GM18508 (cell line): ENCODE results near the gene ARL15.
"Not testable (repeated sequence)": the region's sequence is repeated elsewhere in the genome, so short reads cannot be mapped to it uniquely, and the experiment has no call there.

Experiments used
- ATAC-seq: cut with Tn5 transposase; IDR thresholded peaks from one replicate; pipeline ENCODE4 v1.9.1; 2021; ENCODE audit warnings: moderate number of reproducible peaks; ENCODE audit not compliant: insufficient read depth, unreplicated experiment

ARL15 gene

DNA sequence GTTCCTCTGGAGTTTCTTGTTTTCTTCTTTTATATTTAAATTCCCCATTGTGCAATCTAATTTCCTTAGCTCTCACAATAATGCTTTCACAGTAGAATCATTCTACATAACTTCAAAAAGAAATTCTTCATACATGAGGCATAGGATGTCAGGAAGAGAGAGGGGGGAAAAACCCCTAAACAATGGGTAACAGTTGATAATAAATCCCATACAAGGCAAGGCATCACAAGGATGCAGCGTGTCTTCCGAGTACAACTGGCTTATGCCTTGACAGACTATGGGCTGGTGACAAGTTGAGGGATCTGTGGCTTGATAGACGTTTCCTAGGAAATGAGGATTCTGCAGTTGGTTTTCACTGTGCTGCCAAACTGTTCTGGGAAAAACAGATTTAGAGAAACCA is 247.4 kb downstream of the ARL15 start:
- no peak for ATAC-seq

DNA sequence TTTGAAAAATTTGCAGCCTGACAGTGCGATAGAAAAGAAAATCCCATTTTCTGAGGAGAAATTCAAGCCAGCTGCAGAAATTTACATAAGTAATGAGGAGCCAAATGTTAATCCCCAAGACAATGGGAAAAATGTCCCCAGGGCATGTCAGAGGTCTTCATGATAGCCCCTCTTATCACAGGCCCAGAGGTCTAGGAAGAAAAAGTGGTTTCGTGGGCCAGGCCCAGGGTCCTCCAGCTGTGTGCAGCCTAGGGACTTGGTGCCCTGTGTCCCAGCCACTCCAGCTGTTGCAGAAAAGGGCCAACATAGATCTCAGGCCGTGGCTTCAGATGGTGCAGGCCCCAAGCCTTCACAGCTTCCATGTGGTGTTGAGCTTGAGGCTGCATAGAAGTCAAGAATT is 249.5 kb downstream of the ARL15 start:
- not testable (repeated sequence) for ATAC-seq

DNA sequence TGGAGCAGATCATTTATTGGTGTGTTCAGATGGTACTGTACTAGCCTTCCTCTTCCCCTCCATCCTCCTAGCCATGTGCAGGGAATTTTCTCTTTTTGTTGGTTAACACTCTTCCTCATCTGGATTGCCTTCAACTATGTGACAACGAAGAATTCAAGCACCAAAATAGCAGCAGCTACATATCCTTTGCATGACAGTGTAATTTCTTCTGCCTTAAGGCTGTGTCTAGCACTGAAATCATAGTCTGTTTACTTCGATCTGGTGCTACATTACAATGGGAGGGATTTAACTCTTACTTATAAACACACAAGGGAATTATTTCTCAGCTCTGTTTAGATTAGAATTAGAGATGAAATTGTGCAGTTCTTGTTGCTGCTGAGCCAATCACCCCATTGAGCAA is 260.4 kb downstream of the ARL15 start:
- no peak for ATAC-seq

DNA sequence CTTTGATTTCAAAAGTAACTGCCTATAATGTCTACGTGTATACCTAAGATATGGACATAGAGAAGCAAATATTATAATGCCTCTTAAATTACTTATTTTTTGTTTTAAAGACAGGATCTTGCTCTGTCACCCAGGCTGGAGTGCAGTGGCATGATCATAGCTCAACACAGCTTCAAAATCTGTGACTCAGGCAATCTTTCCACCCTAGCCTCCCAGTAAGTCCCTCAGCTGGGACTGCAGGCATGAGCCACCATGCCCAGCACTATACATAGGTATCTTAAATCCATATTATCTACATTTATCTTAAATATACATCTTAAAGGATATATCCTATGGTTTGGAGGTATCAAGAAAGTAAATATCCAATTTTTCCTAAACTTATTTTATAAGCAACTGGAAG is 261.2 kb downstream of the ARL15 start:
- ATAC-seq, result no peak

DNA sequence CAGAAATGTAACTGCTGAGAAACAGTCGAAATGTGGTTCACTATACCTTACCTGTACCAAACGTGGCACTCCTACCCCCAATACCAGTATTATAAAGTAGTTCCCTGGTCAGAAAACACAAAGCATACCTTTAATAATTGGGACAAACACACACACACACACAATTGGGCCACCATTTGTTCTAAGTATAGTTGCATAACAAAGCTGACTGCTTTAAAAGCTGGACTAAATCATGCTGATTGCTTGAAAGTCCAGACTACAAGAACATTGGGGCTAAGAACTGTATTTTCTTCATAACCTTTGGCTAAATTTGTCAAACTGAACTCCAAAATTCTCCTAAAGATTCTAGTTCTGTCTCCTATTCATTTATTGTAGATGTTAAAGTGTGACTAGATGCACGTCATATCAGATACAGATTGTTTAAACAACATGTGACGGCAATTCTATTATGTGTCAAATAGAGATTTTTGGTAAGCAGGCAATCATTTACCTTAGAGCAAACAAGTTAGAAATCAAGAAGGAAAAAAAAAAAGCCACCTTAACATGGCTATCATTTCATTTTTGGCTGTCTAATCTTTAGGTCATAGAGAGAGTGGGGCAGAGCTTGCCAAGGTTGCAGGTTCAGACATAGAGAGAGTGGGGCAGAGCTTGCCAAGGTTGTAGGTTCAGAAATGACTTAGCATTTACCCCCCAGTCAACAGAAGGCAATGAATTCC is 265.1 kb downstream of the ARL15 start:
- no peak for ATAC-seq

DNA sequence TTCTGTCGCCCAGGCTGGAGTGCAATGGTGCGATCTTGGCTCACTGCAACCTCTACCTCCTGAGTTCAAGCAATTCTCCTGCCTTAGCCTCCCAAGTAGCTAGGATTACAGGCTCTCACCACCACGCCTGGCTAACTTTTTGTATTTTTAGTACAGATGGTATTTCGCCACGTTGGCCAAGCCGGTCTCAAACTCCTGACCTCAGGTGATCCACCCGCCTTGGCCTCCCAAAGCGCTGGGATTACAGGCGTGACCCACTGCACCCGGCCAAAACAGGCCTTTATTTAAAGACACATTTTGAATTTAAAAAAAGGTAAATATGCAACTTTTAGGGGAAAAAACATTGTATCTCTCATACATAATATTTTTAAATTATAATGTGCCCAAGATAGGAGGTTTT is 266.1 kb downstream of the ARL15 start:
- ATAC-seq, result not testable (repeated sequence)

DNA sequence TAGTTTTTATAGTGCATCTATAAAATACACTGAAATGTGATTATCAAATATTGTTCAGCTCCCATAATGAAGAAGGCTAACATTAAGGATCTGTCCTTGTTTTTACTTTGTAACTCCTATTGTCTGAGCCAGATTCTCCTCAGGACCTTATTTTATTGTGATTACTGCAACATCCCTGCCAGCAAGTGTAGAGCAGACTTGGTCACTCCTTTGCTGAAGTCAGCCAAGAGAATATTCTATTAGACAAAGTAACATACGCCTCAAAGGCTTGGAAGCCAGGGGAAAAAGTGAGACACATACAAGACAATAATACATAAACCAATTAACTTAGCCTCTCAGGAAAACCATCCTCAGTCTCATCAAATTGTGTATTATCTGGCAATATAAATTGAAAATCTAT is 269.6 kb downstream of the ARL15 start:
- ATAC-seq, result no peak

DNA sequence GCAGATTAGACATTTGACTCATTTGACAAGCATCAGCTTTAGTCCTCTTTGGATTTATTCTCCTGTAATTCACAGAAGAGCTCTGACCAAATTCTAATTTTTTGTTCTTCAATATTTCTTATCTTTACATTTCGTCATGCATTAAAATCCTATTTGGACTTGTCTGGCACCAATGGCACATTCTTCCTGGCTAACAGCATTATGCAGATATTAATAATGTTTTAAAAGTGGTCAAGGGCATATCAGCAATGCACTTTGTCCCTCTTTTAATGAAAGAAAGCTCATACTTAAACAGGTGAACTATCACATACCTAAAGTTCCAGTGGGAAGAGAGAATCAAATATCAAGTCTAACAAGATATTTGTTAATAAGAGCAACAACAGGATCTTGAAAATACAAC is 270.4 kb downstream of the ARL15 start:
- ATAC-seq, result no peak

DNA sequence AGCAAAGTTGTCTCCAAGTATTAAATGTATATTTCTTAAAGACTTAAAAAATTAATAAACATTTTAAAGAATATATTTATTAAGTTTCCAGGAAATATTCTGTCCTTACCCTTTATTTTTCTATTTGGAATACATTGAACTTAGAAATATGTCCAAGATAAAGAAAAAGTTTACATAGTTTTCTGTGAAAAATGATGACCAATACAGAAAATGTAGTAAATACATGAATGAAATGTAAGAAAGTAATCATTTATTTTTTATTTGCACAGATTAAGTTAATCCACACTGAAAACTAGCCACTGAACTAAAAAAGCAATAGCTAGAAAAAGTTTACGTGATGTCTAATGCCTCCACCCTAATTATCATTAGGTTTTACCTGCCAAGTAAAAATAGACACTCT is 273.2 kb downstream of the ARL15 start:
- no peak for ATAC-seq

DNA sequence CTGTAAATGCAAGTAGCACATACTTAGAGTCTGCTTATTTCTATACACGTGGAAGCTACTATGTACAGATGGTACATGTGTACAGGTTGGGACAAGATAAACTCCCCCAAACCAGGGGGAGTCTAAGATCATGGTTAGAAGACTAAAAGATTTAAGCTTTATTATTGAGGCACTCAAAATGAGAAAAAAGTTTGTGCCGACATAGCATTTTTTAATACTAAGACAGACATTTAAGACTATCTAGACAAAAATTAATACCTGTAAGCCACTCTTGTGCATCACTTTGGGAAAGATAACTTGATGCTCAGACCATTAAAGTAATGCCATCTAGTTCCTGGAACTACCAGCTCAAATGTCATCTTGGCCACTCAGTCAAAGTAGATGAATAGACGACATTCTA is 279.4 kb downstream of the ARL15 start:
- ATAC-seq, result no peak

DNA sequence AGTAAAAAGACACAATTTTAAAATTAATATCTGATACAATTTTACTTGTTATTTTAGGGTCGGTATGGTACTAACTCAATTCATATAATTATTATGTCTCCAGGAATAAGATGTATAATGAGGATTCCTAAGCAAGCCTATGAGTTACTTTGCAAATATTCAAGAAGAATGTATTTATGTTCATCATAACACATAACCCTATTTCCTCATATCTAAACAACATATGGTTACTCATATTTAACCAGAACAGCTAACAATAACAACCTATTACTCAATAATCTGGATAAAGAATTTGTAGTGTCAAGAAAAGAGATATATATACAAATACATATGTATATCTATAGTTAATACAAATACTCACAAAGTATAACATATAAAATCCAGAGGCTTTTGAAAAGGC is 285.9 kb downstream of the ARL15 start:
- ATAC-seq, result no peak

DNA sequence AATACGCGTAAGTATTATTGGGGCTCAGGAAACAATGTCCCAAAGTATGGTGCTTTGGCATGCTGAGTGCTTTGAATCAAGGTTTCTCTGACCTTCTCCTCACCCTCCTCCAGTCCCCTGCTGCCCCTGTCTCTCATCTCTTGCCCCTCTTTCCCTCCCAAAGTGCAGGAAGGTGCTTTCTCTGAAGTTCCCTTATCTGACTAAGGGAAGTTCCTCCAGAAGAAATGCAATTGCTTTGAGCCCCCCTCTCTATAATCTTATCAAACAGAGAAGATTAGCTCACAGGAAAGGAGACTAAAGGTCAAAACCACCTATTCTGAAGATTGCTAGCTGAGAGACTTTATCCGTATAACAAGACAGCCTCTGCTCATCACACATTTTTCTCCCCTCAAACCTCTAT is 288.1 kb downstream of the ARL15 start:
- ATAC-seq, result no peak

DNA sequence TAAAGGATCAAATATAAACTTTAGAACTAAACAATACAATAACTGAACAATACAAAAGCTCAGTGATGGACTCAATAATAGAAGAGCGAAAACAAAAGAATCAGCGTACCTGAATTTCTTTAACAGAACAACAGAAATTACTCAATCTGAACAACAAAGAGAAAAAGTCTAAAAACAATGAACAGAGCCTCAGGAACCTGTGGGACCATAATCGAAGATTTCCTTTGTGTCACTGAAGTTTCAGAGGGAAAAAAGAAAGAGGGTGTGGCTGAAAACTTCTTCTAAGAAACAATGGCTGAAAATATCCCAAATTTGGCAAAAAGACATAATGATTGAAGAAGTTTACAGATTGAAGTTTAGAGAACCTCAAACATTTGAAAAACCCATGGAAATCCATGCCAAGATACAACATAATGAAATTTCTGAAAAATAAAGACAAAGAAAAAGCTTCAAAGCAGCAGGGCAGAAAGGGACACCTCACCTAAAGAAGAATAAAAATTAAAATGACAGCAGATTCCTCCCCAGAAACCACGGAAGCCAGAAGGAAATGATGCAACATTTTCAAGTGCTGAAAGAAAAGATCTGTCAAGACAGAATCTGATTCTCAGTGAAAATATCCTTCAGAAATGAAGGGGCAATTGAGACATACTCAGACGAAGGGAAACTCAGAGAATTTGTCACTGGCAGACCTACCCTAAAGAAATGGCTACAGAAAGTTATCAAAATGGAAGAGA is 288.8 kb downstream of the ARL15 start:
- no peak for ATAC-seq

DNA sequence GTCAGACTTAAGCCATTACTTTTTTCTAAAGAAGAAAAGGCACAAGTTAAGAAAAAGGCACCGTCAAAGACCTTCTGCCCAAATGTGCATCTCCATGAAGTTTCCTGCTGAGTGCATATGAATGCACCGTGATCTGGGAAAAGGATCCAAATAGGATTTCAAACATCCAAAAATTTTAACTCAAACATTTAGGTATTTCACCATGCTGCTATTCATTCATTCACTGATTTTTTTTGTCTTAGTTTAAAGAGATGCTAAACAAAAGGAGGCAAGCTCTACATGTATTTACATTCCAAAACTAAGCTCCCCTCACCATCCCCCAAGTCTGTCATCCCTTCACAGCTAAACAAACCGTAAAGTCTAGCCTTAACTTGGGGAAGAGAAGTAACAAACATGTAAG is 291.9 kb downstream of the ARL15 start:
- ATAC-seq, result no peak

DNA sequence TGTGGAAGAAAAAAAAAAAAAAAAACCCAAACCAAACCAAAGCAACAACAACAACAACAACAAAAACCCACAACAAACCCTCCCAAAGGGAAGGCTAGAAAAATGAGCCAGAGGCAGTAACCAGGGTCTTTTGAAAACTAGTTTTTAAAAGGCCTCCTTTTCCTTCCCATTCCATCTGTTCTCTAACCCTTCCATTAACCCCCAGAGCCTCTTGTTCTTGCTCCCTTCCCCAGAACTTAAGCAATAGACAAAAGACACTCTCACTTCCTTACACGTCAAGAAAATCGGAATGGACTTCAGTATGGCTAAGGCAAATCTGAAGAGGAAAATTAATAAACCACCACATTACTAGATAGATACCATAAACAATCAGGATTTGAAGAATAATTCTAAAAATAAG is 292.8 kb downstream of the ARL15 start:
- ATAC-seq, result no peak

DNA sequence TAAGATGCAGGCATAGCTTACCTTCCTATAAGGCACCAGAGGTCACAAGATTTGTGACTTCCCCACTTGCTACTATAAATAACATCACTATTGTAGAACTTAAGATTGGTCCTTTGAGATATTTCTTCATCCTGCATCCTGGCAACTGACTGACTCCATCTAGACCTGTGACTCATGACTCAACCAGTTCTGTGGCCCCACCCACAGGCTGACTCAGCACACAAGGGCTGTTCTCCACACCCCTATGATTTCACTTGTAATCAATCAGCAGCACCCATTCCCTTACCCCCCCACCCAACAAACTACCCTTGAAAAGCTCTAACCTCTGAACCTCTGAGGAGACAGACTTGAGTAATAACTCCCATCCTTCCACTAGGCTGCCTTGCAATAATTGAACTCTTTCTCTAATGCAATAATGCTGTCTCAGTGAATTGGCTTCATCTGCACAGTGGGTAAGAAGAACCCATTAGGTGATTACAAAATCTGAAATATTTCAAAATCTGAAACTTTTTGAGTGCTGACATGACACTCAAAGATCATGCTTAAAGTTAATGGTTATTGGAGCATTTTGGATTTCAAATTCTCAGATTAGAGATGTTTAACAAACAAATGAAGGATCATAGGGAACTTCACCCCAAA is 296.7 kb downstream of the ARL15 start:
- no peak for ATAC-seq

DNA sequence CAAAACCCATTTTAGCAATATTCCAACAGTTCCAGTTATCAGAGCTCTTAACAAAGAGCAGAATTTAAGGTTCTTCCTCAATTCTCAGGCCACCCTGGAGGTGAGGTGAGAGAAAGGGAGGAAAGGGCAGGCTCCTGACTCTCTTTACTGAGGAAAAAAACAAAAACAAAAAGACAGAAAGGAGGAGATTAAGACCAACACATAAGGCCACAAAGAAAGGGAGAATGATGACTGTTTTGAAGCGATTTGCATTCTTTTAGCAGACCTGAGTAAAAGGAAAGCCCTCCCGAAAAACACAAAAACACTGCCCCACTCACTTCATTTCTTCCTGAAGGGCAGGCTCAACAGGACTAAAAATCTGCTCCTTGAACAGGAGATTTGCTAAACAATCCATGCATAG is 300.5 kb downstream of the ARL15 start:
- ATAC-seq, result no peak

DNA sequence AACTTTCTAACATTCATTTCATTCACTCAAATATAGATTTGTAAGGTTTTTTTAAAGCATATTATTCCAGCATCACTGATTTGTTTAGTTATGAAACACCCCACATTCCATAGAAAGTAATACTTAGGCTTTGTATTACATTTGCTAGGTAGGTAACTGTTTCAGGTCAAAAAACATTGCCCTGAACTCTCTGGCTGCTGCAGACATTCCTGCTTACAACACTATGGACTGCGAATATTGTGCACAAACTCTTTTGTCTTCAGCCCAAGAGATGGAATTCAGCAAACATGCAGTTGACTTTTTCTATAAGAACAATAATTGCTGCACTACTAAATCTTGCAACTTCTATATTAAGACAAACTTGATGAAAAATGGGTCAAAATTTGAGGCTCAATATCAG is 301.0 kb downstream of the ARL15 start:
- no peak for ATAC-seq

DNA sequence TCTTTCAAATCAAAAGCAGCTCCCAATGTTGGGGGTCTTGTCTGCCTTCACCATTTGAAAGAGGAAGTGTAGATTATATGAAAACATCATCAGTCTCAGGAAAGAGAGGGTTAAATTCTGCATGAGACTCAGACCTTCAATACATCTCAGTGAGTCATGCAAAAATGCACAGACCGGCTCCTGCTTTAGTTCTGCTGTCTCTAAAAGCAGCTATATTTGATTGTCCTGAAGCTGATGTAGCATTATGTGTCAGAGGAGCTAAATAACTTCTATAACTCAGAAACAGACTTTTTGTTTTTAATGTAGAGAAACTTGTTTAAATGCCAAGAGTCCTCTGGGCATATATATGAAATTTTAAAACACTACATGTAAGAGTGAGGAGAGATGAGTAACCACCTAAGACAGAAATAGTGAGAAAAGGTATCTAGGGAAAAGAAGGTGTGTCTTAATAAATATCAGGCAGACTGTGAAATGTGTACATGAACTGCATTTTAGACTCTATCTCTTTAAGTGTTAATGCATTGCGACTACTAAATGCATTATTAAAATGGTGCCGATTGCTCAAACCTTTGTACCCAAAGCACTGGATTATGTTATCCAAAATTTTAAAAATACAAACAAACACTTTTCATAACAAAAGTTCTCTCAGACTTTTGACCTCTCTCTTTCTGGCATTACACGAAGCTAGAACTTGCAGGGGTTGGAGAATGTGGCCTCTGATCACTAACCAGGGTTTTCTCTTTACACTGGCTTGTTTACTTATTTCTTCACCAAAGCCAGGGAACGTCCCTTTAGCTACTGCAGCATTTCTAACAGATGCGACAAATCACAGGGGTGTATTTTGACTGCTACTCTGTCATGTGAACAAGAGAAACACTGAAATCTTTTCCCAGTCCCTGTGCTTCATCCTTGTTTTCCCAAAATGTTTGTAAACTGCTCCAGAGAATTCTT is 302.3 kb downstream of the ARL15 start:
- ATAC-seq, result no peak

DNA sequence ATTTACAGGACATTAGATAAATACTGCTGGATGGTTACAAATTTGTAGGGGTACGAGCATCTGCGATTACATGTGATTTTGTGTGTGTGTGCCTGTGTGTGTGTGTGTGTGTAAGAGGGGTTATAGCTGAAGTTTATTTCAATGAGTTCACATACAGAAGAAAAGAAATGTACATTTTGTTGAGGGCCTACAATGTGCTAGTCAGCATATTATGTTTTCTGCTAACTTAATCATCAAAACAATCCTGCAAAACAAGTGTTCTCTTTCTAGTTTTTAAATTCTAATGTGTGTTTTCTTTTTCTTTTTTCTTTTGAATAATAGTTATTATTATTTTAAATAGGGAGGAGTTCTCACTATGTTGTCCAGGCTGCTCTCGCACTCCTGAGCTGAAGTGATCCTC is 305.7 kb downstream of the ARL15 start:
- no peak for ATAC-seq

DNA sequence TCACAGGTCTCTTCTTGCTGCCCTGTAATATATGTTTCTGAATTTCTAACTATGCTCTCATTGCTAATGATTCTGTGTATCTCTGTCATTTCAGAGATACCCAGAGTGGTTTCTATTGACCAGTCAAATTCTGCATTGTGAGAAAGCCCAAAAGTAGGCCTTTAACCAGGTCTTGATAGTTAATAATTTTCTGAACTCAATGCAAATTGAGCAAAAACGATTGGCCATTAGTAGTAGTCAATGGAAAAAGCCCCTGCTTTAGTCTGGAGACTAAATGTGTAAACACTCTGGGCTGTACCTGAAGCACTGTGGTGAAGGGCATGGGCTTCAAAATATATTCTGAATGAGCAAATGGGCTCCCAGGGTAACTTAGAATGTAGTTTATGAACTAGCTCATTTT is 307.6 kb downstream of the ARL15 start:
- ATAC-seq, result no peak
